GM18507 (cell line): ENCODE data around the gene PTPRD.

ENCODE experiments used
- DNase-seq: peaks from one replicate; pipeline ENCODE4 v3.0.0; 2011; ENCODE audit warnings: low read depth; ENCODE audit not compliant: insufficient read length; ENCODE audit errors: extremely low spot score
- FAIRE-seq: peaks from 2 replicates; lab custom pipeline; 2011; peaks lifted over from hg19 to GRCh38; lab: Jason Lieb, UNC

PTPRD gene

GRCh38 chr9:8589476-8589875 is 2023.3 kb downstream of the PTPRD start:
- FAIRE-seq (no peak), DNase-seq (no peak)

DNA sequence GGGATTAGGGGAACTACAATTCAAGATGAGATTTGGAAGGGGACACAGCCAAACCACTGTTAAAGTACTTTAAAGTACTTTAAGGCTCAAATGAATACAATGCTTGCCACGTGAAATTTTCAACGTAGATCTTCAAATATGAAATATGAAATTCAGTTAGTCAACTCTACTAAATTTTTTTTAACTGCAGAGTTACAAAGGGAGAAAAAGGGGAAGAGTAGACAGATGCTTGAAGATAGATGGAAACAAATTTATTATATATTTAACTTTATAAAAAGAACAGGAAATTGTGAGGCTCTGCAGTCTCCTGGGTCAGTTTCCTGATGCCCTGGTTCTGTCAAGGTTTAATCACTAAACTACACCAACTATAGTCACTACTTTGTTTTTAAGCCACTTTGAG is 2027.8 kb downstream of the PTPRD start:
- FAIRE-seq (no peak), DNase-seq (no peak)

DNA sequence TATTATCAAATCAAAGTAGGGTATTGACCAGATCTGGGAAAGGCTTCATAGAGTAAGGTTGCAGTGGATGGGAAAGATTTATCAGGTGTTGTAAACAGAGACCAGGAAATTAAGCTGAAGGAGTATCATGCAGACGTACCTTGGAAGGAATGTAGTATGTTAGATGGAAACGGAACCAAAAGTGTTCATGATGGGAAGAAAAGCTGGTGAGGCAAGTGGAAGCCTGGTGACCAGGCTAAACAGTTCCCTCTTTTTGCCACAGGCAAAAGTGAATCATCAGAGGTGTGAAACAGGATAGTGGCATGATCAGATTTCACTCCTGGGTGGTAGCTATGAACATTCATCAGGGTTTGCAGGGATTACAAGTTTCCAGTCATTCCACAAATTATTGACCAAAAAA is 2033.1 kb downstream of the PTPRD start:
- FAIRE-seq (no peak), DNase-seq (no peak)

DNA sequence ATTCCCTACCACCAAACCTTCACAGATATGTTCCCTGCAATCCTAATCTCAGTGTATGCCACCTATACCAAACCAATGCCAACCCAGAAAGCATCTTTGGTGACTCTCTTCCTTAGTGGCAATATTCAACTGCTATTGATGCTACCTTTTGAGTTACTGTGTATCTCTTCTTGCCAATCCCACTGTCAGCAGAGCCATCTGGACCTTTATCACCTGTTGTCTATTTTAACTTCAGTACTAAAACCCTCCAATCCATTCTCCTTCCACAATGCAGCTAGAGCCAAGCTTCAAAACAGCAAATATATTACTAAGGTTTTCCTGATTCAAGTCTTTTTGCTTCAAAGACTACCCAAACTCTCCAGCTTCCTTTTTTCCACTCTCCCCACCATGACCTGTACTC is 2036.1 kb downstream of the PTPRD start:
- FAIRE-seq, result no peak
- DNase-seq, result no peak

DNA sequence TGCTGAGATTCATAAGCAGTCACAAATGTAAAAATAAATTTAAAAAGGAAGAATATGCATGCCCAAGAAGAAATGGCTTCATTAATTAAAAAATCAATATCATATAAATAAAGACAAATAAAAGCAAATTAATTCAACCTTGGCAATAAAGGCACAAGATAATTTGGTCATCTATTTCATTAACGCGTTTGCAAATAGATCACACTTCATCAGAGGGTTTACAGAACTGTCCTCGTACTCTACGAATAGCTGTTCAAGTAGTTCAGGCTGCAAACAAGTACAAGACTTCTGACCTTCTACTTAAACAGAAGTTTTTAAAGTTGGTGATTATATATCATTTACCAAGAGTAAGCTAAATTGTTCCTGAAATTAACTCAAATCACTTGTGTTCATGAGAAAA is 2038.0 kb downstream of the PTPRD start:
- no peak for DNase-seq
- no peak for FAIRE-seq

DNA sequence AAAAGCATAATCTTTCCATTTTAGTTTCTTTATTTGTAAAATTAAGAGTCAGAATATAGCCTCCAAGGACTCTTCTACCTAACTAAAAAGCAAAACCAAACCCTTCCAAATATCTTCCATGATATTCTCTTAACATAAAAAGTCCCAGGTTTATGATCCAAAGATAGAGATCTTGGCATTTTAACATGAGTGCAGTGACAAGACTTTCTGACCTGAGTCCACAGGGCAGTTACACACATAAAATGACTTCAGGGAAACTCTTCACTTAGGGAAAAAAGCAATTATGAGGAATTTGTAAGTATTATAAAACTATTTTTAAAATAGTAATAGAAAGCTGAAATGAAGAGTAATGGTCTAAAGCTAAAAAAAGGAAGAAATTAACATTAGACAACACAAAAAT is 2040.6 kb downstream of the PTPRD start:
- DNase-seq, result no peak
- no peak for FAIRE-seq

GRCh38 chr9:8571643-8572042 is 2041.2 kb downstream of the PTPRD start:
- no peak for FAIRE-seq
- no peak for DNase-seq

GRCh38 chr9:8570776-8571175 is 2042.0 kb downstream of the PTPRD start:
- DNase-seq, result no peak
- no peak for FAIRE-seq

- DNase-seq (no peak), FAIRE-seq (no peak)
Measured at GRCh38 chr9:8569823-8570222, 2043.0 kb downstream of the PTPRD start.

GRCh38 chr9:8567963-8568579 is 2044.7 kb downstream of the PTPRD start:
- FAIRE-seq (no peak), DNase-seq (no peak)

GRCh38 chr9:8564960-8565359 is 2047.8 kb downstream of the PTPRD start:
- no peak for DNase-seq
- FAIRE-seq, result no peak

GRCh38 chr9:8560560-8561525 is 2052.0 kb downstream of the PTPRD start:
- DNase-seq, result no peak
- no peak for FAIRE-seq

DNA sequence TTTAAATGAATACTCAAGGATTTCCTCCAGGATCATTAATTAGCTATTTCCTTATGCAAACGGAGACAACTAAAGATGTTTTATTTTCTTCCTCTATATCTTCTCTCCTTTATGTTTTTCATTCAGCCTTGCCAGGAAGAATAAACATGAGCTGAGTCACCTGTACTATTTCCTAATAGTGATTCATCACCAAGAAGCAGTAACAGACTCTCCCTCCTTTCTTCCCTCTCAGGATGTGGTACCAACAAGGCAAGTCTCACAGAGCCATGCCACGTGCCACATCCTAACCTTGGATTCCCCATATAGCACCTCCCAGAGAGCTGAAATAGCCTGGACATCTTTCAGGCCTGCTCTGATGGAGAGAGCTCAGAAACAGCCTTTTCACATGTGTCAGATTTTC is 2054.6 kb downstream of the PTPRD start:
- no peak for FAIRE-seq
- DNase-seq, result no peak

- DNase-seq (no peak), FAIRE-seq (no peak)
Measured at GRCh38 chr9:8555762-8556500, 2056.9 kb downstream of the PTPRD start.

DNA sequence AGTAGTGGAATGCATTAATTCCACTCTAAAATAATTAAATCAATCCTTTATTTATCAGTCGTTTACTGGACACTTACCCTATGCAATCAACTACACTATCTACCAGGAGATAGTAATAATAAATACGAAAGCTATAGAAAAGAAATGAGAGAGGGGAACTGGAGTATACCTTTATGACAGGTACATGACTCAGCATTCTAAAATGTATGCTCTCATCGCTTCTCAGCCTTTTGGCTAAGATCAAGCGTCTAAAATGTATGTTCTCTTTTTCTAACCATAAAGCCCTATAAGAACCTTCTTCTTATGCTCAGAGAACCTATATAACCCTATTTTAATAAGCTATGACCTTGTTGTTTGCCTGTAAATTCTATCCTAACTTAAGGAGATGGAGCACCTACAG is 2059.4 kb downstream of the PTPRD start:
- FAIRE-seq, result no peak
- DNase-seq, result no peak

GRCh38 chr9:8552732-8553131 is 2060.1 kb downstream of the PTPRD start:
- no peak for DNase-seq
- no peak for FAIRE-seq

DNA sequence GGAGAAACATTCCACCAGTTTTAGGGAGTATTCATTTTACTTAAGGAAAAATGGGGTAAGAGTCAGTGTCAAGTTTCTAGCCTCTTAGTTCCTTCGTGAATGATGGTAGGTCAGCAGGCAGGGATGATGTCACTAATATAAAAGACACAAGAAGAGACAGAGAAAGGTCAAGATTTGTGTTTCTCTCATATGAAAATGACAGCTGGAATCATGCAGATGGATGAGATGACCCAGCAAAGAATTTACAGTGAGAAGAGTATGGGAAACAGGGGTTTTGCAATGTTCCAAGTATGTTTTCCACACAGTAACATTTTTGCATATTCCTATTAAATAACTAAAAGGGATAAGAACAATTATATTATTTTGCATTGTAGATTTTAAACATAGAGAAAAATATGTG is 2063.6 kb downstream of the PTPRD start:
- FAIRE-seq (no peak), DNase-seq (no peak)

GRCh38 chr9:8543219-8543618 is 2069.6 kb downstream of the PTPRD start:
- DNase-seq, result no peak
- no peak for FAIRE-seq

DNA sequence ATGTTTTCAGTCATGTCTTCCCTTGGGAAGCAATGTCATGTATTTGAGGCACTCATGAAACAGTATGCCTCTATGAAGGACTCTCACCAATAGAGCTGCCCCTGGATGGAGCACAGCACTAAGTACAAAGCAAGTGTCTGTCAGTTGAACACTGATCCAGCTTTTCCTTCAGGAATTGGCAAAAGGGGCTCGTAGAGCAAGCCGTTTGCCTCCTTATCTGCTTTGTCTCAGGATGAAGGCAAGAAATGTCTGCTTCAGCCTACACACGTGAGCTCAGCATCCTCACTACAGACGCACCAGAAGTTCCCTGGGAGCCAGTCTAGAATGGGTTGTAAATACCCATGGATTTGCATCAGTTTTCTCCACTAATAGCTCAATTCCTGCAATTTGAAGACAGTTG is 2070.3 kb downstream of the PTPRD start:
- no peak for FAIRE-seq
- no peak for DNase-seq

DNA sequence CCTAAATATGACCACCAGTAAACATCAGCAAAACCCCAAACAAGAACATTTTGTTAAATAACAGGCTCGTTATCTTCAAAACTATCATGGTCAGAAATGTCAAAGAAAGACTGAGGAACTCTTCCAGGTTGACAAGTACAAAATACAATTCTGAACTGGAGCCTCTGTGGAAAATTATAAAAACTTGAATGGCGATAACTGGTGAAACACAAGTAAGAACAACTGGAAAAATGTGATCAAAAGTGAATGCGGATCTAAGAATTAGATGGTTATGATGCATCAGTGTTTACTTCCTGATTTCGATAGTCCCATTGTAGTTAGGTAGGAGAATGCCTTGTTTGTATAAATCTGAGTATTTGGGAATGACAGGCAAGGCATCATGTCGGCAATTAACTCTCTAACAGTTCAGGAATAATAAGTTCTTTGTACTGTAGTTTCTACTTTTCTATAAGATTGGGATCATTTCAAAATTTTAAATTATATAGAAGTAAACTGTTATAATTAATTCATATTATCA is 2073.1 kb downstream of the PTPRD start:
- FAIRE-seq (no peak), DNase-seq (no peak)
